Measurements from ENCODE around the gene KCNAB2. TPM values are rescaled to one million over a fixed set of nuclear protein-coding genes. Genes with fewer than 3 reads are reported as not detected.
"Not testable (repeated sequence)": the region's sequence is repeated elsewhere in the genome, so short reads cannot be mapped to it uniquely, and the experiment has no call there.

Gene KCNAB2
- total RNA-seq, 1 donor from 2014 or later: 19.3 TPM

DNA sequence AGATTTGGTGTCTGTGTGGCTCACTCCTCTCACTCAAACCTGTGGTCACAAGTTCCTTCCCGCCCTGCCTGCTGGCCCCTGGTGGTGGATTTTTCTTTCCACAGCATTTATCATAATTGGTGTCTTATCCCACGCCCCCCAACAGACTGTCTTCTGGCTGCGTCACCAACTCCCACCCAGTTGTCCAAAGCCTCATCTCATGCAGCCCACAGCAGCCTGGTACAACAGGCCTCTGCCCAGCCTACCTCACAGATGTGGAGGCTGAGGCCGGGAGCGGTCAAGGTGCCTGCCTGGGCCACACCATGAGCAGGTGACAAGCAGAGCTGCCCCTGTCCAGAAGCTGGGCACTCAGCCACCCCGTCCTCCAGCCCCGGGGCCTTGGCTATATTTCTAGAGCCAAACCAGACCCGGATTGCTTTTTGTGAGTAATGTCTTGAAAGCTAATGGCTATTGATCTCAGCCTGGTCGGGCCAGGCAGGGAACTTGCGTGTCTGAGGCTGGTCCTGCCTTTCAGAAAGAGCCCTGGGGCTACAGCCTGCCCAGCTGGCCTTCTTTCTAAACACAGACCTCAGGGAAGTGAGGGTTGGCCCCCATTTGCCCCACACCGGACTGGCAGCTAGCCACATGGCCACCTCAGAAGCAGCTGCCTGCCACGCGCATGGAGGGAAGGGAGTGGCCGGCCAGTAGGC, 2.6 kb downstream of the KCNAB2 start:
- DNase-seq (ENCODE audit: low spot score): no peak
- intact Hi-C loops (cut with DNase I): no loop called here

DNA sequence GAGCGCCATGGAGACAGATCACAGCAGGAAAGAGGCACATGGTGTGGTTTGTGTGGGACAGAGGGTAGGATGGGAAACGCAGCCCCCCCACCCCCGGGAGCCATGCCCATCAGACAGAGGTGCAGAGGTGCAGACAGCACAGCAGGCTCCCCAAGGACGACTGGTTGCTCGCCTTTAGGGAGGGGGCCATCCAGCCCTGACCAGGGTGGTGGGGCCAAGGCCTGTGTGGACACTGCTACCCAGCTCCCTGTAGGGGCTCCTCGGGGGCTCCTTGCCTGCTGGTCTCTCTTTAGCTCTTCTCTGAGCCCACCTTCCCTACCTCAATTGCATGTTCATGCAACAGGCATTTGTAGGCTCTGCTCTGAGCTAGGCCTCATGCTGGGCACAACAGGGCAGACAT, 3.7 kb downstream of the KCNAB2 start:
- DNase-seq (ENCODE audit: low spot score): no peak
- intact Hi-C loops (cut with DNase I): no loop called here

DNA sequence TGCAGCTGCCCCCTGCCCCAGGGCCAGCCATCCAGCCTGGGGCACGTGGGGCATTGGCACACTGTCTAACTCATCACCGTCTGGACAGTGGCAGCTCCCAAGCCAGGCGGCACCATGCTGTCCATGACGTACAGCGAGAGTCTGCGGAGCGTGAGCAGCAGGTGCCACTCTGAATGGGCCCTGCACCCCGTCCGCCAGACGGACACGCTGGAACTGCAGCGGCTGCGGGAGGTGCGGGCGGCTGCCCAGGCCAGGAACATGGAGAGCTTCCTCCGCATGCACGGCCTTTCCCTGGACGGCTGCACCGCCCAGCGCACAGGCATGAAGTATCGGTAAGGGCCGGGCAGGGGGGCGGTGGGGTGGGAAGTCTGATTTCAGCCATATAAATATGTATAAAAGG, 5.7 kb downstream of the KCNAB2 start:
- intact Hi-C loops (cut with DNase I): loop anchor here (5.0 to 10.0 kb wide), 3 partner anchors 136 to 353 kb away; no protein-coding TSS in a partner anchor
- no peak for DNase-seq (ENCODE audit: low spot score)

DNA sequence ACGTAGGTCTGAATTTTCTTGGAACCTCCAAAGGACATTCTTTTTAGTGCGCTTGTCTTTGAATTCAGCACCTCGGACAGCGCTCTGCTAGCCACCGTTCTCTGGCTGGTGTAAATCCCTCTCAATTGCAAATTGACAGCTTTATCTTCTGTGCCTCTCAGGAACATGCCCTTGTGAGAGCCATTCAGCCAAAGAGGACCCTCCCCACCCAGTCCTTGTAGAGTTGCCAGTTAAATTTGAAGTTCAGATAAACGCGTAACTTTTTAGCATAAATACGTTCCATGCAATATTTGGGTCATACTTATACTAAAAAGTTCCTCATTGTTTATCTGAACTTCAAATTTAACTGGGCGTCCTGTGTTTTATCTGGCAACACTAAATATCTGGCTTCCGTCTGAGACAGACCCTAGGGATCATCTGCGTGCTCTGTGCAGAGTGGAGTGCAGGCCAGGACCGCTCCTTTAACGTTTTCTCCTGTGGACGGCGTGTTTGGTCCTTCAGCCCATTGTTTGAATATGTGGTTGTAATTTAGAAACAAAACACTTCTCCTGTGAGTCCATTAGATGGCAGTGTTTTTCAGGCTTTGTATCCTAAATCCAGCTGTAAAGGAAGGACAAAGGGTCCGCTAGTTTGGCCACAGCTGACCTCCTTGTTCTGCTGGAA, 7.0 kb downstream of the KCNAB2 start:
- no peak for DNase-seq (ENCODE audit: low spot score)
- intact Hi-C loops (cut with DNase I): loop anchor here (1.0 to 10.0 kb wide), 4 partner anchors 135 to 352 kb away; partner anchors contain the start of gene HES3

DNA sequence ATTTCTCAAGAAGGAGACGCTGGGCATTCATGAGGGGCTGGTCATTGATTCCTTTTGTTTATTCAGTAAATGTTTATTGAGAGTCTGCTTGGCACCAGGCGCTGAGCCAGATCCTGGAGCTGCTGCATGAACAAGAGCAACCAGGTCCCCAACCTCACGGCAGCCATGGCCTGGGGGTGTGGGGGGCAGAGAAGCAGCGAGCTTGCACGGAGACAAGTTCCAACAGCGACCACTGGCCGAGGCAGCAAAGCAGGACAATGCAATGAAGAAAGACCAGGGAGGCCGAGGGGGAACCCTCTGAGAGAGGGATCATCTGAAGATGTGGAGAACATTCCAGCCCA, 7.5 kb downstream of the KCNAB2 start:
- intact Hi-C loops (cut with DNase I): loop anchor here (1.0 to 10.0 kb wide), 4 partner anchors 134 to 352 kb away; partner anchors contain the start of gene HES3
- DNase-seq (ENCODE audit: low spot score): no peak

DNA sequence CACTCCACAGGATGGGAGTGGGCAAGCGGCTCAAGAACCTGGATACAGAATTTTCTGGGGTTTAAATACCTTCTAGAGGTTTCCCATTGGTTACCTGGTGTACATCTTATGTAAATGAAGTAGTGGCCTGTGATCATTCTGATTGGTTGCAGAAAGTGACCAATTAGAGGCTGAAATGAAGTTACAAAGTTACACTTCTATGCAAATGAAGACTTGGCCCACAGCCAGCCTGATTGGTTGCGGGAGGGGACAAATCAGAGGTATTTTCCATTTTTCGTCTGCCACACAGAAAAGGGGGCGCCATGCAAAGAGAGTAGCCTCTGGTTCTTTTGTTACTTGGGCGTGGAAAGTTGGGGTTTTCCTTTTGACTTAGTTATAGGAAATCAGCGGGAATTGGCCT, 8.9 kb downstream of the KCNAB2 start:
- DNase-seq (ENCODE audit: low spot score): no peak
- intact Hi-C loops (cut with DNase I): loop anchor here (5.0 to 10.0 kb wide), 3 partner anchors 133 to 350 kb away; no protein-coding TSS in a partner anchor

DNA sequence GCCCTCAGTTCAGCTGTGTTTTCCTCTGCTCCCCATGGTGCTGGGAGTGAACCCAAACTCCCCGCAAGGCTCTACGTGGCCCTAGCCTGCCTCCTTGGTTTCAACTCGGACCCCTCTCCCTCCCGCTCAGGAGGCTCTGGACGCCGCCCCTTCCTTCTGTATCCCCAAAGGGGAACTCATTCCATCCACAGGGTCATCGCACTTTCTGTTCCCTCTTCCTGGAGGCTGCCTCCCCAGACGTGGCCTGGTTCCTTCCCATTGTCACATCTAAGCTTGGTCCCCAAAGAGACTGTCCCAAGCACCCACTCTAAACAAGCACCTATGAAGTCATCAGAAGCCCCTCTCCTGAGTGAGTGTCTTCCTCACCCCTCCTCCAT, 10.9 kb downstream of the KCNAB2 start:
- intact Hi-C loops (cut with DNase I): loop anchor here (10.0 kb wide), 2 partner anchors 288 to 348 kb away; no protein-coding TSS in a partner anchor
- no peak for DNase-seq (ENCODE audit: low spot score)

DNA sequence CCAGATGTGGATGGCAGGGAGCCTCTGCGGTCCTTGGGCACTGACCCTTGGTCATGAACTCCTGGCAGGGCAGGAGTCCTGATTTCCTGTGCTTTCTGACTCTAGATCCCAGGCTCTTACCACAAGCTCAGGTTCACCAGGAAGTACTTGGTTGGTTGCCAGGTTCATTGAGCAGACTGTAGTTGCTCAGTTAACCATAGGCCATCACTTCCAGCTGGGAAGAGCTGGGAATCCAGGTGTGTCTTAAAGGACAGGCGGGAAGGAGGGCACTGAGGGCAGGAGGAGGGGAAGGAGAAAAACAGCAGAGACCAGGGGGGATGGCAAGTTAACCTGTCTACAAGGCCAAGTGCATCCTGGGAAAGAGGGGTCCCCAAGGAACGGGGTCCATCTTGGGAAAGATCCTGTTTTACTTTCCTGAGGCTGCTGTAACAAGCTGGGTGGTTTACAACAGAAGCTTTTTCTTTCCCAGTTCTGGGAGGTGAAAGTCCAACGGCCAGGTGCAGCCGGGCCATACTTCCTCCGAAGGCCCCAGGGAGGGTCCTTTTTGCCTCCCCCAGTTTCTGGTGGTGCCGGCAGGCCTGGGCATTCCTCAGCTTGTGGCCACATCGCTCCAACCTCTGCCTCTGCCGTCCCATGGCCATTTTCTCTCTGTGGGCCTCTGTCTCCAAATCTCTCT, 11.6 kb downstream of the KCNAB2 start:
- intact Hi-C loops (cut with DNase I): loop anchor here (10.0 kb wide), 2 partner anchors 287 to 347 kb away; no protein-coding TSS in a partner anchor
- no peak for DNase-seq (ENCODE audit: low spot score)

DNA sequence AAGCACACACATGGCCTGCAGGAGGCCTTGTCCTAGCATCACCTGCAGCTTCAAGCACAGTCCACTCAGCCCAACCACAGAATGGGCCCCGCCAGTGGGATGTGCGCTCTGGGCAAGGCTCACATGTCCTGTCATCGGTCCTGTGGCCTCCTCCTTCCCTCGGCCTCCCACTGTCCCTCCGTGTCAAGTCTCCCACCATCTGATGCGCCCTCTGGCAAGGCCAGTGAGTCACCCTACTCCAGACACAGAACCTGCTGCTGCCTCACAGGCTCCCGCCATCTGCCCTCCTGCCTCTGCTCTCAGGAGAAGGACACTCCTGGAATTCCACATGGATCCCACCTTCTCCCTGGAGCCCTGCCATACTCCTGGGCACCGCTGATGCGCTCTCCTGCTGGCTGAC, 14.2 kb downstream of the KCNAB2 start:
- no peak for DNase-seq (ENCODE audit: low spot score)
- intact Hi-C loops (cut with DNase I): loop anchor here (10.0 kb wide), 2 partner anchors 285 to 345 kb away; no protein-coding TSS in a partner anchor

DNA sequence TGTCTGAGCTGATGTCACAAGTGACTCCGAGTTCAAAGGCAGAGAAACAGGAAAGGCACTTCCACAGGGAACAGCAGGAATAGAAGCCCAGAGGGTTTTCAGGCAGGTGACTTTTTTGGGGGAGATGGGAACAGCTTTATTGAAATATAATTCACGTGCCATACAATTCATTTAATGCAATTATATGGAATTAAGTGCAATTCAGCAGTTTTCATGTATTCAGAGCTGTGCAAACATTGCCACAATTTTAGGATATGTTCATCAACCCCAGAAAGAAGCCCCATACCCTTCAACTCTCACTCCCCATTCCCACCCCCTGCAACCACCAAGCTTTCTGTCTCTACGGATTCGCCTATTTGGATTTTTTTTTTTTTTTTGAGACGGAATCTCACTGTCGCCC, 17.0 kb downstream of the KCNAB2 start:
- DNase-seq (ENCODE audit: low spot score): no peak
- intact Hi-C loops (cut with DNase I): no loop called here

DNA sequence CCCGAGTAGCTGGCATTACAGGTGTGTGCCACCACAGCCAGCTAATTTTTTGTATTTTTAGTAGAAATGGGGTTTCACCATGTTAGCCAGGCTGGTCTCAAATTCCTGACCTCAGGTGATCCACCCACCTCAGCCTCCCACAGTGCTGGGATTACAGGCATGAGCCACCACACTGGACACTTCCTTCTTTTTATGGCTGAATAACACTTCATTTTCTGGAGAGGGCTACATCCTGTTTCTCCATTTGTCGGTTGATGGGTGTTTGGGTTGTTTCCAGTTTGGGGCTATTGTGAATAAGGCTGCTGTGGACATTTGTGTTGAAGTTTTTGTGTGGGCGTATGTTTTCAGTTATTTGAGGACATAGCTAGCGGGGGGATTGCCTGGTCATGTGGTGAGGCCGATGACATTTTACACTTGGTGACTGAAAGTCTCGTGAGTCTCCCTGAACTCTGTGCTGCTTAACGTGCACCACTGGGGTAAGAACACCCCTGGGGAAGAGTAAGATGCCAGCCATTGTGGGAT, 17.9 kb downstream of the KCNAB2 start:
- intact Hi-C loops (cut with DNase I); DNase-seq (ENCODE audit: low spot score): not testable (repeated sequence)

DNA sequence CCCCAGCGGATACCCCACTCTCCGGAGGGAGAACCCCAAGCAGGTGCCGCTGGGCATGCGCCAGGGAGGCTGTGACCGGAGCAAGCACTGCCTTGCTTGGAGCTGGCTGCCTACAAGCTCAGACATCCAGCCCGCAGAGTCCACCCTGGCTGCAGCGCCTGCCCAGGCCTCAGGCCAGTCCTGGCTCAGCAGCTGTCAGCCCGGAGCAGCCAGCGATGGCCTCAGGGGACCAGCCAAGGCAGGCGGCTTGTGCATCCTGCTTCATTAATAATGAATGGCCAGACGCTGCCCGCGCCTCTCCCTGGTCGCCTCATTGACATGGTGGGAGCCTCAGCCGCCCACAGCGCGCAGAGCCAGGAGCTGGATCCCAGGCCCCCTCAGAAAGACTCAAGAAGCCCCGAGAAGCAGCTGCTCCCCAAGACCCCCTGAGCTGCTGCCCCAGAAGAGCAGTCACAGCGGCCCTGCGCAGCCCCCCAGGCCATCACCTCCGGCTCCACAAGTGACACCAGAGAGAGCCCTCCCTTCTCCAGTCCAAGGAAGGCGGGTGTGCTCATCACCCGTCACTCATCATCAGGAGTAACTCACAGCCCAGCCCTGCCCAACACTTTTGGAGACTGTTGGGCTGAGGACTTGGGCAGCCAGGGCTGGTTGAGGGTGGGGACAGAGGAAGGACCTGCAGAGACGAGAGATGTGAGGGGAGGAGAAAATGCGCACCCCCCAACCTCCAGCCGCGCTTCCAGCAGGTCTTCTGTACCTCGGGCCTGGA, 19.6 kb downstream of the KCNAB2 start:
- intact Hi-C loops (cut with DNase I): no loop called here
- no peak for DNase-seq (ENCODE audit: low spot score)

DNA sequence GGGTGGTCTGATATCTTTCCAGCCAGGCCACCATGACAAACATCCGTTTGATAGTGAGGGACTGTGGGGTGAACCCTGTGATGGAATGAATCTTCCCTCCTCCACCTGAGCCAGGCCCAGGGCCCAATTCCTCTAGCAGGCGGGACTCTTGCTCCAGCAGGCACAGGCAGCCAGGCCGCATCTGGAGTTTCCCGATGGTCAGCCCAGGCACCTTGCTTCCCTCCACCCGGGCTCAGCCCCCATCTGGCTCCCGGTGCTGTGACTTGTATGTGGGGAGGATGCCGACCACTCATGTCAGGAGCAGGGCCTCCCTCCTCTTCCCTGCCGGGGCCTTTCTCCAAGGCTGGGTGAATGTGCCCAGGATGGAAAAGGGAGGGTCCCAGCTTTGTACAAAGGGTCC, 21.0 kb downstream of the KCNAB2 start:
- DNase-seq (ENCODE audit: low spot score): no peak
- intact Hi-C loops (cut with DNase I): no loop called here

DNA sequence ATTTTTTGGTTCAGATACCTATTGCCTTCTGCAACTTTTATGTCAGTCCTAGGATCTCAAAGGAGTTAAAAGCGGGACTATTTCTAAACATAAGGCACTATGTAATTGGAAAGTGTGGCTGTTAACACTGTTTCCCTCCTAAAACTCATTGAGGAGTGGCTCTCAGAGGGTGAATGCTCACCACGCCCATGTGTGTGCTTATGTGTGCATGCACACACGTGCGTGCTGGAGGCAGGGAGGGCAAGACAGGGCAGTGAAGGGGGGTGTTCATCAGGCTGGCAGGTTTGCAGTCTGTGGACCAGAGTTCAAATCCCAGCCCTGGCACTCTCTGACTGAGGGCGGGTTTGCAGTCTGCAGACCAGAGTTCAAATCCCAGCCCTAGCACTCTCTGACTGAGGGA, 22.4 kb downstream of the KCNAB2 start:
- DNase-seq (ENCODE audit: low spot score): no peak
- intact Hi-C loops (cut with DNase I): no loop called here

DNA sequence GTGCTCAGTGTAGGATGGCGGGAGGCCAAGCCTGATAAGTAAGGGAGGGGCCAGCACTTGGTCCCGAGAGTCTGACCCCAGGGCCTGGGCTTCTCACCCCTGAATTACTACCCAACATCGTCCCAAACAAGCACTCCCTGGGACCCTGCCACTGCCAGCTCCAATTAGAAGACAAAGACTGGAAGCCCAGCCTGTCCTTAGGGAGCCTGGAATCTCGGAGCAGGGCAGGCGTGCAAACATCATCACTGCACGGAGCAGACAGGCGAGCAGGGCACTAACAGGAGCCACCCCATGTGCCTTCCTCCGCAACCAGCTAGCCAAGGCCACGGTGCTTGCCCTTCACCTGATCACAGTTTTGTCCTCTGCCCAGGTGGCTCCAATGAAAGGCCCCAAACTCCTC, 23.2 kb downstream of the KCNAB2 start:
- intact Hi-C loops (cut with DNase I): no loop called here
- no peak for DNase-seq (ENCODE audit: low spot score)

DNA sequence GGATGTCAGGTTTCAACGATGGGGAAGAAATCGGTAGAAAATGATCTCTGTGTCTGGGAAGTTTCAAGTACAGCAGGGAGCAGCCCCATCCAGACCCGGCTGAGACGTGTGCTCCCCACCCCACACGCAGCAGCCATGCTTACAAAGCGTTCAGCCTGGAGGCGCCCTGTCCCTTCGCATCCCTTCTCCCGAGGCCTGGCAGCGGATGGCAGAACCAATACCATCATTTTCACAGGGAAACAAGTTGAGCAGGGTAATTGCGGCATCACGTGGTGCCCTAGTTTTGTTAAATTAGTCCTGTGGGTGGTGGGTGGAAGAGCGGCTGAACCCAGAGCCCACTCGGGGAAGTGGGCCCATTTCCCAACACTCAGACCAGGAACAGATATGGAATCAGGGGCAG, 23.9 kb downstream of the KCNAB2 start:
- intact Hi-C loops (cut with DNase I): no loop called here
- DNase-seq (ENCODE audit: low spot score): no peak

DNA sequence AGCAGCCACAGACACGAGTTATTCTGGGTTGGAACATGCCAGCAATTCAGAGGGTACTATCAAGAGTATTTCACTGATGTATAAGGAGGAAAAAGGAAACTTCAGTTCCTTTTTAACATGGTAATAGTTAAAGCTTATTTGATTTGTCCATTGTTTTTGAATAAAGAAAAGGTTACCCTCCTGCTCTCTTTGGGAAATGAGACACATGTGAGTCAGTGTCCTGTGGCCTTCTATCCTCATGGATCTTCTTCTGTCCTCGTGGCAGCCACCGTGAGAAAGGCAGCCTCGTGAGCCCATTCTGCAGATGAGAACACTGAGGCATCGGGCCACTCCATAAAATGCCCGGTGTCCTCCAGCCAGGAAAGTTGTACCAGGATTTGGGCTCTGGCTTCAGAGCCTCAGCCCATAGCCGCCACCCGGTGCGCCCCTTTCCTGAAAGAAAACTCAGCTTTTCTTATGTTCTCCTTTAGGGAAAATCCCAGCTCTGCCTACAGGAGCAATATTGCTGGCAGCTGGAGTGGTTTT, 24.8 kb downstream of the KCNAB2 start:
- DNase-seq (ENCODE audit: low spot score): no peak
- intact Hi-C loops (cut with DNase I): no loop called here

DNA sequence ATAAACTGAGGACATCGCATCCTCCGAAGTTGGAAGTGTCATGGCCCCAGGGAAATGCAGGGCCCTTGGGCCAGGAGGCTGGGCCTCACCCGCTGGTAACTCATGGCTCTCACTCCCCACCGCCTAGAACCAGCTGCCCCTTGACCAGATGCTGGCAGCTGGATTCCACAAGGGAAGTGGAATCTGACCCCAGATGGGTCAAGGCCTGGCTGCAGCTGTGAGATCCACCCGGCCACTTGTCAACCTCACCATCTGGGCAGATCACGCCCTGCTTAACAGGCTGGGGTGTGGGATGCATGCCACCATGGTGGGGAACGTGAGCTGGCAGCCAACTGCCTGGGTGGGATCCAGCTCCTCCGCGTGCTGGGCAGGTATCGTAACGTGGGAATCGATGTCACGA, 25.5 kb downstream of the KCNAB2 start:
- intact Hi-C loops (cut with DNase I): no loop called here
- DNase-seq (ENCODE audit: low spot score): no peak

DNA sequence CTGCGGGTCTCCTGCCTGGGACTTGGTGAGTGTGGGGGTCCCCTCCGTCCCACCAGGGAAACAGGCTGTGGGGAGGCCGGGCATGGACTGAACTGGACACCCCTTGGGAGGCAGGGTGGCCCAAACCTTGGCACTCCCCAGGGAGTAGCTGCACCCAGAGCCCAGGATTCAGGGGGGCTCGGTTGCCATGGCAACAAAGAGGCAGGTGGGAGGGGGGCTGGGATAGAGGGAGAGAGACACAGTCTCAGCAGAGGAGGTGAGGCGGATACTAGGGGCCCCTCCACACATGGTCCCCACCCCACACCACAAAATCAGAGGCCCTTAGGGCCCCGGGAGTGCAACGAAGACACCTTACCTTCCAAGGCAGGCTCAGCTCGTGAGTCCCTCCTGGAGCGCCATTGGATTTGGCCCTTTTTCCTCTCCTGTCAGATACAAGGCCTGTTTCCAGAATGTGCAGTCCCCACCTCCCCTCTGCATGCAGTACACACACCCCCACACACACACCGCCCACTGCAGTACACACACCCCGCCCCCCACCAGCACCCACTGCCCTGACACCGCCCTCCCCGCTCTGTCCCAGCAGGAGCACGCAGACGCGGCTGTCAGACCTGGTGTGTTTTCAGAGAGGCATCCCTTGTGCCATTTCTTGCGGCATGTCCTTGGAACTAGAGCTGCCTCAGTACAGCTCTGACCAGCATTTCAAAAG, 27.2 kb downstream of the KCNAB2 start:
- no peak for DNase-seq (ENCODE audit: low spot score)
- intact Hi-C loops (cut with DNase I): no loop called here

Data from cardiac septum (tissue), 1 donor.